Stimulated activated CD8-positive, alpha-beta memory T cell treated with anti-CD3 and anti-CD28 coated beads, Interleukin-4, amount 100 ng/mL, for 48 hours (primary cell): ENCODE results near the gene ABCA4.

Experiments
- DNase-seq: peaks from one replicate; pipeline ENCODE4 v3.0.0-alpha.2; 2020

ABCA4 gene

DNA sequence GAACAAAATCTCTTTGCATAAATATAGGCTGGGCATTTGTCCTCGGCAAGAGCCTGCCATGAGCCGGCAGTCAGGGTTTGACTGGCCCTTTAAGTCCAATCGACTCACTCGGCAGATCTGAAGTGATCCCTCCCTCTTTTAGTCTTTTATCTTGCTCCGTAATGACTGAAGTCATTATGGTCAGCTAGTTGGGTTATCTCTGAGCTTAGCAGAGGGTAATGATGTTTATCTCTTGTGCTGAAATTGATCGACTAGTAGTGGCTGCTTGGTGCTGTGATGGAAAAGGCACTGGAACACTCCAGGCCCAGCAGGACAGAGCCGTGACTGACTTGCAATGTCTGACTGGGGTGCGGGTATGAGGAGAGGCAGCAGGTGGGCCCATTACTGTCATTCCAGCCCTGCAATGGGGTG is 468 bp upstream of the ABCA4 start:
- DNase-seq = no peak

DNA sequence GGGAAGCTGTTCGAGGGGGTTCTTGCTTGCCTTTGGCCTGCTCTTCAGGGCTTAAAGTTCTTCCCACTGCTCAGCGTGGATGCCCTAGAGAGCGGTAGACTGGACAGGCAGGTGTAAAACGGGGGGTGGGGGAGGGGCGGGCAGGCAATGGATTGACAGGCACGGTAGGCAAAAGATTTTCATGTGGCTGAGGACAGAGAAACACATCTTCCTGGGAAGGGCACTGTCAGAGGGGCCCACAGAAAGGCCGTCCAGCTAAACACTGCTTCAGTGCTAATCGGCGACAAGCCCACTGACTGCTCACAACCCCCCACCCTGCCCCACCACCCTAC is 412 bp downstream of the ABCA4 start:
- no peak for DNase-seq

DNA sequence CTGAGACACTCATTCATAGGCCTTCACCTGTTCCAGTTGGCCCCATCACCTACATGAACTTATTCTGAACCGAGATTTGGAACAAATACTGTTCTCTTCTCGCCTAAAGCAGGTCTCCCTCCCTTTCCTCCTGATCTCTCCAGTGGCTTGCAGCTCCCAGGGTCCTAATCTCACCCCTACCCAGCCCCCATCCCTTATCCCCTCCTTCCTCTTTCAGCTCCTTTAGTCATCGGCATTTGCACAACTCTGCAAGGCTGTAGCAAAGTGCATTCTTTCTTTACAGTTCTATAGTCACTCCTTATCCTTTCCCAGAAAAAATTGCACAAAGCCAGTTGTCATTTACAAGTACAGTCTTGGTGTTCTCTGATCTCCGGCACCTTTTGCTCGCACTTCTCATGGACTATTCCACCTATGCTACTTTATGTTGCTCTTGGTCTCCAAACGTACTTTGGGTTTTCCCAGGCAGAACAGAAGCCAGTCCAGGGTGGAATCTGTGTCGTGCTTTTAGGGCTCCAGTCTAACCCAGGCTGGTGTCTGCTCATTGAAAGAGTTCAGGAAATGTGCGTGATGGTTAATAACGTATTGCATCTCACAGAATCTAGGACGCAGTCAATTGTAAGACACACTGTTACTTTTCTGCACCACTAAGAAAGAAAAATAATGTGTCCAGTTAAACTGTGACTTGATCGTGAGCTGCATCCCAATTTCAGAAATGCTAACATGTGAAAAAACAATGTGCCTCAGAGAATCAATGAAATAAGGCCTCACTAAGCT is 965 bp downstream of the ABCA4 start:
- no peak for DNase-seq

DNA sequence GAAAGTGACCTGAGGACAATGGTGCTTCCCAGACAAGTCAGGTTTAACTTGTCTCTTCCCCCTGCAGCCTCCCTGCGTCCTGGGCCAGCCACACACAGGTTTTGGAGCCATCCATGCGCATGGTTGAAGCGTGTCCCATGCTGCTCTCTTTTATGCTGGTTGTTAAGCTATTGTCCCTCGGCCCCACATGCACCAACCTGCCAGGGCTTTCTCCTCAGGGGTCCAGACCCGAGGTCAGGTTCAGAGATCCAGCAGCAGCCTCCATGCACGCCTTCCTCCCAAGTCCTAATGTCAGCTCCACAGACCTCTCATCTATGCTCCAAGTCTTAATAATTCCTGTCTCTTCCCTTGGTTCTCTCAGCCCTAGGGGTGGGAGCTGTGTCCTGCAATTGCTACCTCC is 1.6 kb downstream of the ABCA4 start:
- no peak for DNase-seq

DNA sequence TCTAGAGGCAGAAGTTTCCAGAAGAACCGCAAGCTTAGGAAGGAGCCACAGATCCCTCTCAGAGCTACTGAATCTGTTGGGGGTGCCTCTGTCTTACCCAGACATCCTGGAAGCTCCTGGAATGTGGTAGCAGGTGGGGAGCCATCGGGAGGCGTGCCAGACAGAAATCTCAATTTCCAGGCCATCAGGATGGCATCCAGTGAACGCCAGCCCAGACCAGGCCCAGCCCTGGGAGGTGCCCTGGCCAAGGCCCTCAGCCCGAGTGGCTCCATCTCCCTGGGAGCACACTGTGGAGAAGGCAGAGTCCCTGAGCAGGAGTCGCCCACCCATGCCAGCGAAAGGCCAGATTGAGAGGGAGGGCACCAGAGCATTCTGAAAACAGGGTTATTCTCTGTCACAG is 2.5 kb downstream of the ABCA4 start:
- no peak for DNase-seq

DNA sequence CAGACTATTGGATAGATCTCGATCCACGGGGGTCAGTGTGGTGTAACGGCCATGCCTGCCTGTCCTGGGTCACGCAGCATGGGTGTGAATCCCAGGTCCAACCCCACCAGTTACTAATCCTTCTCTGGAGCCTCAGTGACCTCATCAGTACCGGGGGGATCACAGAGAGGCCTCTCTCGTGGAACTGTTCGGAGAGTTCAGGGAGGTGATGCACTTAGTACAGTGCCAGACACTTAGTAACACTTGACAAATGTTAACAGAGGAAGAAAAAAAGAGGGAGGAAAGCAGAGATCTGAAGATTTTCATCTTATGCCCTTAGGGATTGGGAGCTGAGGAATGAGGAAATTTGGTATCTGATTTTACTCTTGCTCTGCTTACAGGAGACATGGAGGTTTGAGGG is 2.9 kb downstream of the ABCA4 start:
- no peak for DNase-seq

DNA sequence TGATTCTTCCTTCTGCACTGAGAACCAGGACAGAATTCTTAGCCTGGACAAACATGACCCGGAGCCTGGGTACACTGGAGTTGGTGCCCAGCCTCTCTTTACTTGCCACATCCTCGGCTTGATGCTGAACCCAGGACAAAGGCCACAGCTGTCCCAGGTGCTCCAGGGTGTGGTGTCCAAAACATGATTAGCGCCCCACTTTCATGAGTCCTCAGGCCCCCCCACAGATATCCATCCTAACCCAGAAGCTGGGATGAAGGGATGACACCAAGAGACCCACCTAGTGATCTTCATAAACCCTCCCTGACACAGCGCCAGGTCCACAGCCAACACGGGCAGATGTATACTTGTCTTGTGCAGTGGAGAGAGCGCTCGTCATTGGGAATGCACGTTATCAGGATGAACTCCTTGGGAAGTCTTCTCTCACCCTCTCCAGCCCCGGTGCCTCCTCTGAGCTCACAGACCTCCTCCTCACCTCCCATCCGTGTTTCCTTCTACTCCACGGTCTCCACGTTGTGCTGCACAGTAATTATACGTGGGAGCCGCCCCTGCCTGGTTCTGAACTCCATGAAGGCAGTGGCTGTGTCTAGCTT is 3.6 kb downstream of the ABCA4 start:
- DNase-seq = no peak

DNA sequence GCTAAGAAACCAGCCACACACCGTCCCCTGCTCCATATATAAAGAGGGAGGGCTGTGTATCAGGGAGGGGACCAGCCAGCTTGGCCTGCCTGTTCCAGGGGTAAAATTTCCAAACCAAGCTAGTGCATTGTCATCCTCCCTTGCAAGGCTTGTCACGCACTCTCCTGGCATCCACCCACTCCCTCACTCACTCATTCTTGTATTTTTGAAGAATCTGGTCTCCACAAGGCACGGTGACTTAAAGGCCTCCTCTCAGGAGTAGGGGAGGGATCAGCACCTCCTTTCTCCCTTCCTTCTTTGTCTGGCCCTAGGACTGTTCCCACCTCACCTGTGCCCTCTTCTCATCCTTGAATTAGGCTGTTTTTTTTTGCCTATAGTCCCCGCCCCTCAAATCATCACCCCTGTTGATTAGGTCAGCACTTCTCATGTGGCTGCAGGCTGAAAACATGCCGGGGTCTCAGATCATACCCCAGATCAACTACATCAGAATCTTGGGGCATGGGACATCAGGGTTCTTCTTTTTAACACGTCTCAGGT is 5.0 kb downstream of the ABCA4 start:
- DNase-seq = no peak

DNA sequence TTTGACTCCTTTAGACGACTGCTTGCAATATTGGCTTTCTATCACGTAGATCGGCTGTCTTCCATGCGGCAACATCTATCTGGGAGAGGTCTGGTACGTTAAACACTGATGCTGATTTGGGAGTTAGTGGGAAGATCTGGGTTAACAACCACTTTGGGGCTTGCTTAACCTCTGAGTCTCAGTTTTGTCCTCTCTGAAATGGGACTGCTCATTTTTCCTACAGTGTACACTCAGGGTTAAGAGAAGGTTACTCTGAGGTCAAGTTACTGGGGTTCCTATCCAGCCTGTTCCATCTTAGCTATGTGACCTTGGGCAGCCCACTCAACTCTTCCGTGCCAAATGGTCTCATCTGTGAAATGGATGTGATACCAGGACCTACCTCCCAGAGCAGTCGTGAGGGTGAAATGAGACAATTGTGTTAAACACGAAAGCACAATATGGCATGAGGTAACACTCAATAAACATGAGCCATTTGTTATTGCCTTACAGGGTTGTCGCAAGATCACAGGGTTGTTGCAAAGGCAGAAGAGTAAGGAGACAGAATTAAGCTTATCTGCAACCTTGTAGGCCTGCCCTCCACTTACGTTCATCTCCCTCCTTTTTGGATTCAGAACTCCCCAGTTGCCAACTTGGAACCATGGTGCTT is 5.6 kb downstream of the ABCA4 start:
- DNase-seq = no peak

DNA sequence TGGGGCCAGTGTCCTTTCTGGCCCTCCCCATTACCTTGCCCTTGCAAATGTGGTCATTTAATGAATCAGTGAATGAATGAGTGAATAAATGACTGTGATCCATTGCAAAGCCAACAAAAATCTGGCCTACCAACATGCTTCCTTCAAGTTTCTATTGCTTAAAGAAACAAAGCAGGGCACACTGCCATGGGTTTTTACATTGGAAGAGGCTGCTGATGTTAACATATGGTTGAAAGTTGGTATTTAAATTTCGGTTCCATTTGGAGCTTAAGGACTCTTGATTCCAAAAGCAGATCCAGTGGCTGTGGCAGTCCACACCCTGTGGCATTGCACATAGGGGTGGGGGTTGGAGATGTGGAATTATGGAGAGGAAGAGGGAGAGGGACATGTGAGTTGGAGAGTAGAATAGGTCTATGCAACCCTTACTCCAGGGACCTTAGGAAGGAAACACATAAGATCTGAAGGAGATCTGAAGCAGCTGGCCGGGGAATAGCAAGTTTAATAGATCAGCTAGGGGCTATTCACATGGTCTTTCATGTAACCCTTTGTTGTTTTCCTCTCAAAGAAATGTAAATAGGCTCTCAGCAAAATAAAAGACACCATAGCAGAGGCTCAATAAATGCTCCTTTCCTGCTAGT is 7.2 kb downstream of the ABCA4 start:
- DNase-seq = no peak

DNA sequence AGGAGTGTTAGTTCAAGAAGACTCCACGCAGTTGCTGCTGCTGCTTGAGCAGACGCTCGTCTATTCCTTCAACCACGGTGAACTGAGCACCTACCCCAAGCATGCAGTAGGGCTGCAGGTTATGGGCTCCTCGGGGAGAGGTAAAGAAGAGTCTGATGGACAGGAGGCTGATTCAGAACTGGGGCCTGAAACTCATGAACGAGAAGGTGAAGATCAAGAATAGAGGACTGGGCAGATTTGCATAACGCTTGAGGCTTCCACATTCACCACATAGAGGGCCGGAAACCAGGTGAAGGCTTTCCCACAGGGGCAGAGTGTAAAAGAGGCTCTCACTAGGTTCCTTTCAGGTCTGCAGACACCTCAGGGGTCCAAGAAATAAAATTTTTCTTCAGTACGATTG is 9.1 kb downstream of the ABCA4 start:
- no peak for DNase-seq

DNA sequence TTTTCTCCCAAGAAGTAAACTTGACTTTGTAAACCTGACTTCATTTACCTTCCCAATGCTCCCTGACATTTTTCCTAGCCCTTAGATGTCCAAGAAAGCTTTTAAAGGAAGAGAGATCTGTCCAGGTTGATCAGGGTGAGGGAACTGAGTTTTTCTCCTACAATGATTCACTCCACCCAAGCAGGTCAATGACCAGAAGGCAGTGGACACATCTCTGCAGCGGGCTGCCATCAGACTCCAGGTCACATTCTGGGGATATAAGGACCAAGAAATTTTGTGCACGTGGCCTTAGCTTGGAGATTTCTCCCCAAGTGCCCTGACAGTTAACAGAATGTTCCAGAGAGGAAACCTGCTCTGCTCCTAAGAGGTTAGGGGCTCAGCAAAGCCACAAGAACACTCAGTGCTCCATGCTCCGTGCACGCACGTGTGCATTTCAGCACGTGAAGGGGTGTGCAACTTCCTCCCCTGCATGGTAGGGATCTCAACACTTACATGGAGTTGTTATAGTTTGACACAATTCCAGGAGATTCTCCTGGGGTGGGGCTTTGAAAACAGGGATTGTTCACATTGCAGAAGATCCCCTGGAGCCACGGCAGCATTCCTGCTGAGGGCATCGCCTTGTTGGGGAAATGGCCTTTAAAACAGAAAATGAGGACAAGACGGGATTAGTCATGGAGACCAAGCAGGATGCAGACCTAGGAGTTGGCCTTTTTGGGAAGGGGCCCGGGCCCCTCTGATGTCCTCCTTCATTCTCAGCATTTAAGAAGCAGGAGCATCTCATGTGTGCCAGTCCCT is 9.8 kb downstream of the ABCA4 start:
- no peak for DNase-seq

DNA sequence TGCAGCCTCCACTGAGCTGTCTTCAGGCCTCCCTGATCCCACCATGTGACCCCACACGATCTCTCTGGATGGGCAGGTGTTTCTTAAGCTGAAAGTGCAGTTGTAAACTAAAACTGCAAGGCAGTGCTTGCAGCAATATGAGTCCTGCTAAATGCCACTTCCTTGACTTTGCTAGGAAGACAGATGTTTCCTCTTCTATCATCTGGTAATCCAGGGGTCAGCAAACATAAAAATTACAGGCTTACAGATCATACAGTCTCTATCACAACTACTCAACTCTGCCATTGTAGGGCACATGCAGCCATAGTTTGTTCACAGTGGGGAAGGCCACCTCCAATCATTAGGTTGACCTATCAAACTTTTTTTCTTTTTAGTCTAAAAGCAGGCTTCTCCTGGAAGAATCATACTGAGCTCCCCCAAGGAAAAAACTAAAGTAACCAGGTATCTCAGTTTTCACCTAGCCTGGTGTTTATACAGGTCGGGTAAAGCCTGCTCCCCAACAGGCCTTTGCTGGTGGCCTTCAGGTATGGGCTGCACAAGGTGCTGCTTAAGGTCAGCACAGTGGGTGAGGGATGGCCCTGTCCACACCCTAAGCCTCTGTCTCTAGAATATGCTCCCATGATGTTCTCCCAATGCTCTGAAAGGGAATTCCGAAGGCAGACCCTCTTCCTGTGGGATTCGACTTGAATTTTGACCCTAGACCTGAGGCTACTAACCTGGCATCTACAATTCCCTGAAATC is 10.8 kb downstream of the ABCA4 start:
- DNase-seq = no peak

DNA sequence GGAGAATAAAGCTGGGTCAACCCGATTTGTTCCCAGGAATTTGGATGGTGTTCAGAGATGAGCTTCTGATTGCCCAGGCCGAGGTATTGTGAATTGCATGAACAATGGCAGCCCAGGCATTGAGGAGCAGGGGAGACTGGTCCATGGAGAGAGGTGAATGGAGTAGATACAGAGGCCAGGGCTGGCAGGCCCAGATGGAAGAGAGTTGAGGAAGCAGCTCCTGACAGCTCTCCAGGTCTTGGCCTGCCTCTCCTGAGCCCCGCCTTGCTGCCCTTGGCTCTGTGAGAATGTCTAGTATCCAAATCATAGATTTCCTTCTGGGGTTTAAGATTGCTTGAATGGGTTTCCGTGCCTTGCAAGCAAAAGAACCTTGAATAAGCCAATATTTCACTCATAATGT is 11.5 kb downstream of the ABCA4 start:
- no peak for DNase-seq

DNA sequence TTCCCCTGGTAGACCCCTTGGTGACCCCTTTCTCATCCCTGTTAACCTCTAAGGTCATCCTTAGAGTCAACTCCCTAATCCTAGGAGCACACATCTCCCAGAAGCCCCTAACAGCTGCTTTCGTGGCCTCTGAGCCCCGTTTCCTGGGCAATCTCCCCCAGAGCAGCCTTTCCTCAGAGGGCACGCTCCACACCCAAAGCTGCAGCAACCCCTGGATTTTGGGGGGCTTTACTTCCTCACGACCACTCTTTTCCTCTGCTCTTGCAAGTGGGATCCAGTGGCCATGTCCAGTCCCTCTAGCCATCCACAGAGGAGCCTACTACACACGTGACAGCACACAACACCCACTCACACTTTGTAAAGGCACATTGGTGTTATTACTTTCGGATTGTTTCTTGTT is 13.8 kb downstream of the ABCA4 start:
- no peak for DNase-seq

DNA sequence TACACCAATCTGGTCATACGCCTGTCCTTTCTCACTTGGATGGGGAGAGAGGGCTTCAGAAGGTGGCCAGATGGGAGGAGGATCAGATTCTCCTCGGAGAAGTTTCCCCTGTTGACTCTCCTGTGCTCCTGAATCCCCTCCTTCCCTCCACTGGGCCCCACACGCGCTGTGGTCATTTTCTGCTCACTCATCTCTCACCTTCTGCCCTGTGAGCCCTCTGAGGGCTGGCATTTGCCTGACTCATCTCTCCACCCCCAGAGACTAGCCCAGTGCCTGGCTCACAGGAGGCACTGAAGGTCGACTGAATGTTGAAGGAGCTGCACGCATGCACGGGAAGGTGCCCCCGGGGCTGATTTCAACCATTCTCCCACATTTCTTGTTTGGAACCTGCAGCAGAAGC is 14.2 kb downstream of the ABCA4 start:
- no peak for DNase-seq

DNA sequence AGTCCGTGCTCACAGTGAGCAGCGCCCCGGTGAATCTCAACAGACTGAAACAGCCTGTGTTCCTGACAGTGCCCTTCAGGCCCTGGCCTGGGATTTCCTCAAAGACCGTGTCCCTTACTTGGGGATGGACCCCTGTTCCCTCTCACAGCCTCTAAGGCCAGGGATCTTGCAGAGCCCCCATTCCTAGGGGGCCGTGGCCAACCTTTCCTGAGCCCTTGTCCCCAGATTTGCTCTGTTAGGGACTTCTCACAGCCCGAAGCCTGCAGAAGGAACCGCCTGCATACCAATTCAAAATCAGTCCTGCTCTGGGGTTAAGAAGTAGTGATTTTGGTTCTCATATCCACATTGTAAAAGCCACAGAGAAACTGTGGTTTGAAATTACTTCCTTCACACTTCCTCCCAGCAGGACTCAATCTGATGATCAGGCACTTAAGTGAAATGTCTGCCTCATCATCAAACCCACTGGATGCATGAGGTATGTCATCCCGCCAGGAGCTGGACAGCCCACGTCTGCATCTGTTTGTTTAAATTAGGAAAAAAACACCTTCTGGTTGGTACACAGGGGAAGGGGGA is 14.9 kb downstream of the ABCA4 start:
- no peak for DNase-seq

DNA sequence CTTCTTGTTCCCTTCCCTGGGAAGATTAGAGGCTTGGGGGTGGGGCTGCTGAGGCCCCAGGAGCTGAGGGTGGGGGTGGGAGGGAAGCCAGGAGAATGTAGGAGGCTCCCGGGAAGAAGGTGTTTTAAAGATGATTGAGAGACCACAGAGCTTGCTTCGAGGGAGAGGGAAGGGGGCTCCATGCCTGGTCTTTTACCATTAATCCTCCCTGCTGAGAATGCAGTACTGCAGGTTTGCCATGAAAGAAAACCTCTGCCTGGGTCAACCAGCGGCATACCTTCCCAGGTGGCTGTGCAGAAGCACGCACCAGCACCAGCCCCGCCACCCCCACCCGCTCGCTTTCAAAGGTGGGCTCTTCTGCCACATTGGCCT is 15.4 kb downstream of the ABCA4 start:
- DNase-seq = no peak

DNA sequence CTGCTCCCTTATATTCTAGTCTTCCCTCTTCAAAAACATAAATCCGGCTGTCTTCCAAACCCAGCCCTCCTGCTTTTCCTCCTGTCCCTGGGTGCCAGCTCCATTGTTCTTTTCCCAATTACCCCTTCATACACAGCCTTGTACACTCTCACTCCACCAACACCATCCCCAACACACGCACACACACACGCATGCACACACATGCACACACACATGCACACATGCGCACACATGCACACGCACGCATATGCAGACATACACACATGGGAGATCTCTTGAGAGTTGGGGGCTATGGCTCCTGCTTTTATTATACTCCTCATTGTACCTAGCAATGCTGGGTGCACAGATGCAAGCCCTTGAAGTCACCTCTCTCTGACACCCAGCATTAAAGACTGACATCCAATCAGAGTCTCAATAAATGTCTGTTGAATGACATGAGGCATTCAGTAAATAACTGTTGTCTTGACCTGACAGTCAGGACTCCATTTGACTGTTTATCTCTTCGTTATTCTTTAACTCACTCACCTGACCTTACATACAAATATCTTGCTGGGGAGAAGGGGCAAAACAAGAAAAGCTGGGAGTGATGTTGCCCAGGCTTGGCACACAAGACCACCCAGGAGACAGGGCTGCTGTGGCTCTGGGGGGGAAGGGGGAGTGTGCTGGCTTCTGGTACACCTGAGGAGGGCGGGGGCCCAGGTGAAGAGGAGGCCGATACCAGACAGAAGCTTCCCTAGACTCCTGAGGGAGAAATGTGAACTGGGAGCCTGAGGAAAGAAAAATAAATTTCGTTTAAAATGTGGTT is 16.0 kb downstream of the ABCA4 start:
- DNase-seq = no peak

DNA sequence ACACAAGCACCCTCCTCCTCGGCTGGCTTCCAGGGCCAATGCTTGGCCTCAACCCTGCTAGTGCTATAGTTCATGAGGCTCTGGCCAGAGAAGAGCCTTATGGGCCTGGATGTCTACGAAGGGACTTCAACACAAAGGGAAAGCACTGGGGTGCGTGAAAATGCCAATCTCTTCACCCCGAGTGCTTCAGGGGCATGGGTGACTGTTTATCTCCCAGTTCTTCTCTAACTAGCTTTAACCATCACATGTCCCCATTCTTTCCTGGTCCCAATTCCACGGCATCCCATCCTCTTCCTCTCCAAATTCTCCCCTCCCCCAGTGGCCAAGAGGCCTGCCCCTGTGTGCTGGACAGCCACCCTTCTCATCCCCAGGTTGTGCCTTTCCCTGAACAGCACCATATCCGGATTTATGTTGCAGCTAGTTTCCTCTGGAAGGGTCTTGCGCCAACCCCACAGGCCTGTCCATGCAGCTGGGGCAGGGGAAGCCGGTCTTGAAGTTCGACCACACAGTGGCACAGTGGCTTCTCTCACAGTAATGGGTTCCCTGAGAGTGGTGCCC is 16.7 kb downstream of the ABCA4 start:
- DNase-seq = no peak

DNA sequence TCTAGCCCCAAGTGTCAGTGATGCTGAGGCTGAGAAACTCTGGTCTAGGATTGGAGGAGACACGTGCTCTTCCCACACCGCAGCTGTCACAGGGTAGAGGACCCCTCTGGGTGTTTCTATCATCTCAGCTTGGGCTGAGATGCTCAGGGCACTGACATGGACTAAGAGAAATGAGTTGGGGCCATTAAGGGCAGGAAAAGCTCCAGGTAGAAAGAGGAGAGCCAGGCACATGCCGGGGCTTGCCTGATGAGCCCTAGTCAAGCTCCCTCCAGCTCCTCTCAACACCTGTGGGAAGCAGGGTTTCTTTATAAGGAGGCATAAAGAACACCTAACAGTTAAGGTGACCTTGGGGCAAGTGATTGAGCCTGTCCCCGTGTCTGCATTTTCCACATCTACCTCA is 17.3 kb downstream of the ABCA4 start:
- no peak for DNase-seq
